Hepatocyte (in vitro differentiated cells): ENCODE data around the gene CATSPERD. TPM values are rescaled to one million over a fixed set of nuclear protein-coding genes. Genes with fewer than 3 reads are reported as not detected.

ENCODE experiments used
- DNase-seq: peaks from one replicate; pipeline ENCODE4 v3.0.0-alpha.2; 2016; ENCODE audit warnings: low spot score
- H2AFZ ChIP-seq: fragments of 200-600 bp; sonication (generic); 2 replicates; pipeline ENCODE4 v1.6.0; 2016; ENCODE audit warnings: antibody characterized with exemption, mild to moderate bottlenecking
- H3K27ac ChIP-seq: fragments of 200-600 bp; sonication (generic); 2 replicates; pipeline ENCODE4 v1.5.1; 2016; ENCODE audit warnings: mild to moderate bottlenecking
- H3K27me3 ChIP-seq: fragments of 200-600 bp; sonication (generic); 2 replicates; pipeline ENCODE4 v1.6.1; 2016
- H3K36me3 ChIP-seq: fragments of 200-600 bp; sonication (generic); replicated peaks from 2 replicates; pipeline ENCODE4 v1.5.1; 2016; ENCODE audit warnings: low read depth; ENCODE audit not compliant: insufficient read depth
- H3K4me1 ChIP-seq: fragments of 200-600 bp; sonication (generic); 2 replicates; pipeline ENCODE4 v1.5.1; 2016; ENCODE audit warnings: mild to moderate bottlenecking, moderate library complexity; ENCODE audit not compliant: insufficient read depth
- H3K4me2 ChIP-seq: fragments of 200-600 bp; sonication (generic); 2 replicates; pipeline ENCODE4 v1.6.0; 2016
- H3K4me3 ChIP-seq: fragments of 200-600 bp; sonication (generic); 2 replicates; pipeline ENCODE4 v1.5.1; 2016; ENCODE audit warnings: mild to moderate bottlenecking
- H3K79me2 ChIP-seq: fragments of 200-600 bp; sonication (generic); 2 replicates; pipeline ENCODE4 v1.6.0; 2017; ENCODE audit warnings: mild to moderate bottlenecking
- H3K9me2 ChIP-seq: fragments of 200-600 bp; sonication (generic); replicated peaks from 2 replicates; pipeline ENCODE4 v1.6.0; 2017; ENCODE audit warnings: mild to moderate bottlenecking; ENCODE audit not compliant: insufficient read depth
- H3K9me3 ChIP-seq: fragments of 200-600 bp; sonication (generic); 2 replicates; pipeline ENCODE4 v1.5.1; 2016; ENCODE audit warnings: low read depth, mild to moderate bottlenecking
- H4K20me1 ChIP-seq: fragments of 200-600 bp; sonication (generic); 2 replicates; pipeline ENCODE4 v1.6.0; 2016; ENCODE audit warnings: mild to moderate bottlenecking; ENCODE audit not compliant: insufficient read depth, poor library complexity, severe bottlenecking
- EZH2 ChIP-seq: fragments of 200-600 bp; sonication (generic); IDR thresholded peaks from 2 replicates; pipeline ENCODE4 v1.6.1; 2016; ENCODE audit warnings: antibody characterized with exemption, mild to moderate bottlenecking, borderline replicate concordance
- EZH2phosphoT487 ChIP-seq: fragments of 200-600 bp; sonication (generic); IDR thresholded peaks from one replicate; pipeline ENCODE4 v1.6.1; 2018; ENCODE audit warnings: antibody characterized with exemption, mild to moderate bottlenecking, low read depth, moderate library complexity; ENCODE audit not compliant: unreplicated experiment, severe bottlenecking
- WGBS: methylation state at CpG from one replicate; pipeline ENCODE4 v1.1.6; 2016; ENCODE audit warnings: low lambda C conversion rate; ENCODE audit errors: missing lambda C conversion rate; 5-methylcytosine and 5-hydroxymethylcytosine counted together
- polyA plus RNA-seq: library from polyadenylated mRNA; unstranded; fragments of >200 nt; fragmentation: Nextera tagmentation; extraction: Ambion mirVana; gene quantifications from 2 replicates; pipeline ENCODE4 v1.2.1, GENCODE V29; 2016
- total RNA-seq: library from RNA; depleted of rRNA; stranded (reverse); fragments of >200 nt; gene quantifications from 2 replicates; pipeline ENCODE4 v1.2.3, GENCODE V29; 2014
- TF ChIP-seq, protein P1 (sequence below): fragments of 200-600 bp; sonication (generic); IDR thresholded peaks from 2 replicates; pipeline ENCODE4 v1.5.1; 2016; ENCODE audit warnings: antibody characterized with exemption, mild to moderate bottlenecking; ENCODE audit not compliant: poor library complexity

Gene CATSPERD
- total and polyA plus RNA-seq, 2 experiments from 2014 or later = not detected

DNA sequence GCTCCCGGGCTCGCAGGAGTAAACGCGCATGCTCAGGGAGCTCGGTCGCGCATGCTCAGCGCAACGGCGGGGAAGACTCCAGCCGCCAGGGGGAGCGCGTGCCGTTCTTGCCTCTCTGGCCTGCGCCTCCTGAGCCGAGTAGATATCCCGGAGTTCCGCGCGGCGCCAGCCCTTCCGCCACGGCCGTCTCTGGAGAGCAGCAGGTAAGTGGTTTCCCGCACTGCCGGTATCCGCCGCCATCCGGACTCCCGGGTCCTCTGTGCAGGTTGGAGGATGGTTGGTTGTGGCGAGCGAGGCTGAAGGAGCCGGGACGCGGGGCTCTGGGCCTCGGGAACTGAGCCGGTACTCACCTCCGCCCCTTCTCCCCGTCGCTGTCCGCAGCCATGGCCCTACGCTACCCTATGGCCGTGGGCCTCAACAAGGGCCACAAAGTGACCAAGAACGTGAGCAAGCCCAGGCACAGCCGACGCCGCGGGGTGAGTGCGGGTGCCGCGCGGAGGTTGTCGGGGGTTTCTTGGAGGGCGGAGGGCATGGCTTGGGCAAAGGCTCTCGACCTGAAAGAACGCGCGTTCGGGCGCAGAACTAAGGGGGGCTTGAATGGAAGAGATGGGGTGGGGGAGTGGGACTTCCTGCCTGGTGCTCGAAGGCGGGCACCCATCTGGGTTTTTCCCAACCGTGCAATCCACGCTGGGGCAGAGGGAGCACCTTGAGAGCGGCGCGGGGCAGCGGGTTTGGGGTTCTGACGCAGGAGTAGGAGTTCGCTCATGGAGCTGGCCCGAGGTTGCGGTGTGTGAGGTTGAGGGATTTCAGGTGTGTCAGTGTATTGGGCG lies 30.1 kb upstream of the CATSPERD start, which contains the start of gene RPL36:
RPL36 (plus strand) TSS at position 171 of the 830 bp plus-strand sequence; CDS start at position 384, 213 bp downstream.
- Histone ChIP-seq H3K4me3 (peak within 1 kb of the TSS; percentile 70), H3K27ac (peak within 1 kb of the TSS; percentile 96), H3K79me2 (peaks cover 51% of the 10 kb centered on the region), H3K27me3 (no peaks in the 10 kb centered on the region), H3K36me3 (no peaks in the 10 kb centered on the region), H2AFZ (peak within 1 kb of the TSS; percentile 77), H3K4me2 (peak within 1 kb of the TSS; percentile 99), H3K9me3 (no peaks in the 10 kb centered on the region), H4K20me1 (peaks cover 51% of the 10 kb centered on the region), H3K9me2 (no peaks in the 10 kb centered on the region), H3K4me1 (peaks cover 8% of the 10 kb centered on the region)
- peak; percentile 99 for DNase-seq
- TF ChIP-seq EZH2 (no peak), EZH2phosphoT487 (no peak)
- TF ChIP-seq, protein P1, sequence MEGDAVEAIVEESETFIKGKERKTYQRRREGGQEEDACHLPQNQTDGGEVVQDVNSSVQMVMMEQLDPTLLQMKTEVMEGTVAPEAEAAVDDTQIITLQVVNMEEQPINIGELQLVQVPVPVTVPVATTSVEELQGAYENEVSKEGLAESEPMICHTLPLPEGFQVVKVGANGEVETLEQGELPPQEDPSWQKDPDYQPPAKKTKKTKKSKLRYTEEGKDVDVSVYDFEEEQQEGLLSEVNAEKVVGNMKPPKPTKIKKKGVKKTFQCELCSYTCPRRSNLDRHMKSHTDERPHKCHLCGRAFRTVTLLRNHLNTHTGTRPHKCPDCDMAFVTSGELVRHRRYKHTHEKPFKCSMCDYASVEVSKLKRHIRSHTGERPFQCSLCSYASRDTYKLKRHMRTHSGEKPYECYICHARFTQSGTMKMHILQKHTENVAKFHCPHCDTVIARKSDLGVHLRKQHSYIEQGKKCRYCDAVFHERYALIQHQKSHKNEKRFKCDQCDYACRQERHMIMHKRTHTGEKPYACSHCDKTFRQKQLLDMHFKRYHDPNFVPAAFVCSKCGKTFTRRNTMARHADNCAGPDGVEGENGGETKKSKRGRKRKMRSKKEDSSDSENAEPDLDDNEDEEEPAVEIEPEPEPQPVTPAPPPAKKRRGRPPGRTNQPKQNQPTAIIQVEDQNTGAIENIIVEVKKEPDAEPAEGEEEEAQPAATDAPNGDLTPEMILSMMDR = peak; percentile 95
- under 1% methylated on average over 69 of the region's 73 CpGs for WGBS

DNA sequence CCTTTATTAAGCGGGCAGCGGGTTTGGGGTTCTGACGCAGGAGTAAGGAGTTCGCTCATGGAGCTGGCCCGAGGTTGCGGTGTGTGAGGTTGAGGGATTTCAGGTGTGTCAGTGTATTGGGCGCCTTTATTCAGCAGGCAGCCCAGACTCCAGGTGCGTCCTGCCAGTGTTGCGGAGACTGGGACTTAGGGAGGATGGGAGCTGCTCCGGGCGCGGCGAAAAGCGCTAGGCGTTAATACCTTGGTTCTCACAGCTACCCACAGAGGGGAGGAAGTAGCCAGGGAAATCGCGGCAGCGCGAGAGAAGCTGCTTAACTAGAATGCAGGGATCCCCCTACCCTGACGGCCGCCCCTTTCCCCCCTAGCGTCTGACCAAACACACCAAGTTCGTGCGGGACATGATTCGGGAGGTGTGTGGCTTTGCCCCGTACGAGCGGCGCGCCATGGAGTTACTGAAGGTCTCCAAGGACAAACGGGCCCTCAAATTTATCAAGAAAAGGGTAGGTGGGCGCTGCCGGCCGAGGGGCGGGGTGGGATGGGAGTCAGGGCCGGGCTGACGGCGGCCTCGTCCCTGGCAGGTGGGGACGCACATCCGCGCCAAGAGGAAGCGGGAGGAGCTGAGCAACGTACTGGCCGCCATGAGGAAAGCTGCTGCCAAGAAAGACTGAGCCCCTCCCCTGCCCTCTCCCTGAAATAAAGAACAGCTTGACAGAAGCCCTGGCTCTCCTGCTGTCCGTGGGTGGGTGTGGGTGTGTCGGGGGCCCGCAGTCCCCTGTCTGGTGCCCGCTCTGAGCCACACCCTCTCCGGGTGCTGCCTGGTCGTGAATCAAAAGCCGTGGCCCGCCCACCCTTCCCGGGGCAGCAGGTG lies 29.2 kb upstream of the CATSPERD start:
- DNase-seq = peak; percentile 57
- Histone ChIP-seq H3K9me2 (no peaks in the 10 kb centered on the region), H3K79me2 (peaks cover 57% of the 10 kb centered on the region), H4K20me1 (peaks cover 59% of the 10 kb centered on the region), H3K4me1 (peaks cover 8% of the 10 kb centered on the region), H2AFZ (no peak overlapping the region), H3K4me3 (peak overlapping the region; percentile 70), H3K27ac (peak overlapping the region; percentile 96), H3K4me2 (peak overlapping the region; percentile 99), H3K27me3 (no peaks in the 10 kb centered on the region), H3K36me3 (no peaks in the 10 kb centered on the region), H3K9me3 (no peaks in the 10 kb centered on the region)
- WGBS = 7% methylated on average over 46 of the region's 54 CpGs
- TF ChIP-seq EZH2 = no peak
- no peak for TF ChIP-seq EZH2phosphoT487
- TF ChIP-seq, protein P1 = no peak

GRCh38 chr19:5691822-5692722 lies 28.4 kb upstream of the CATSPERD start:
- TF ChIP-seq, protein P1 = no peak
- no peak for TF ChIP-seq EZH2phosphoT487
- TF ChIP-seq EZH2 = no peak
- H3K9me3 ChIP-seq = no peaks in the 10 kb centered on the region
- peak overlapping the region; percentile 96 for H3K27ac ChIP-seq

More at GRCh38 chr19:5691822-5692722, 28.4 kb upstream of the CATSPERD start:
- 83% methylated on average over 35 of the region's 42 CpGs for WGBS
- Histone ChIP-seq H3K36me3 (no peaks in the 10 kb centered on the region), H4K20me1 (peaks cover 63% of the 10 kb centered on the region), H3K4me2 (peak overlapping the region; percentile 99), H3K9me2 (no peaks in the 10 kb centered on the region), H3K4me3 (no peak overlapping the region), H3K4me1 (peaks cover 8% of the 10 kb centered on the region), H3K79me2 (peaks cover 57% of the 10 kb centered on the region), H2AFZ (no peak overlapping the region), H3K27me3 (no peaks in the 10 kb centered on the region)
- DNase-seq = peak; percentile 4
